ENCODE results near the gene SLC12A8. TPM values are rescaled to one million over a fixed set of nuclear protein-coding genes. Genes with fewer than 3 reads are reported as not detected.

SLC12A8 gene
- total RNA-seq, 1 donor from 2014 or later: 2.4 TPM

DNA sequence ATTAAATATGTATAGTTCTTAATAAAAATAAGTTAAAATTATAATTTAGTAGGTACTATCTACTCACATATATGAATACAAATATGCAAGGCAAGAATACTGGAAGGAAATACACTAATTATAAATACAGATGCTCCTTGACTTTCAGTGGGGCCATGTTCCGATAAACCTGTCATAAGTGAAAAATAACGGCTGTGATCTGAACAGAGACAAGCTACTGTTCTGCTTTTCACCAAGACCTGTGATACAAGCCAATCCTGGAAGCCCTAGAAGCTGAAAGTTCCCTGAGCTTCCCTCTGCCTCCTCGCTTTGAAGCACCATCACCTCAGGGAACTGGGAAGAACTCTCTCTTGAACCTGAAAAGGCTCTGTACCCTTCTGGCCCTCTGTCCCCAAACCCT is 55.4 kb downstream of the SLC12A8 start:
- DNase-seq (ENCODE audit: low spot score in 2 of 2) (no peak), FAIRE-seq (no peak)

DNA sequence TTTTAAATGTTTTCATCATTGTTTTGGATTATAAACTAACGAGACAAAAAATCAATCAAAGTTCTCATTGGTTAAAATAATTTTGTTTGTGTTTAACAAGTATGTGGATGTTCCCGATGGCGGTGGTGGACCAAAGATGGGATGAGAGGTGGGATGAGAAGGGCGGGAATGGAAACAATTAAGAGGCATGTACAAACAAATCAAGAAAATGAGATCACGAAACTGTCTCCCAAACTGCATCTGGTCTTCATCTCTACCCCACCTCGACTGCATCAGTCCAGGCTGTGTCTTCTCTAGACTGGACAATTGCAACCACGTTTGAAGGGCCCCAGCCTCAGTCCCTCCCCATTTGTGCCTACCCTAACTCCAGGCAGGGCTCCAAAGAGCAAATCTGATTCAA is 56.1 kb downstream of the SLC12A8 start:
- FAIRE-seq (no peak), DNase-seq (ENCODE audit: low spot score in 2 of 2) (no peak)

DNA sequence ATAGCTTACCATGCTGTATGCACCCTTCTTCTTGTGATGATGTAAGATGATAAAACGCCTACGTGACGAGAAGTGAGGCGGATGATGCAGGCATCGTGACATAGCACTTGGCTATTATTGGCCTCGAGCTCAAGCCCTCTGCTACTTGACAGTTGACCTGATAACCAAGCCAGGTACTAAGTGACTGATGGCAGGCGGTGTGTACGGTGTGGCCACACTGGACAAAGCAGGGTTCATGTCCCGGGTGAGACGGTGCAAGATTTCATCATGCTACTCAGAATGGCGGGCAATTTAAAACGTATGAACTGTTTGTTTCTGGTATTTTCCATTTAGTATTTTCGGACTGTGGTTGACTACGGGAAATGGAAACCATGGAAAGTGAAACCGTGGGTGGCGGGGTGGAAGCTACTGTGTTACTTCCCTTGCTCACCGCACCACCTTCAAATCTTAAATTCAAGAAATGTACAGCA is 57.7 kb downstream of the SLC12A8 start:
- no peak for FAIRE-seq

DNA sequence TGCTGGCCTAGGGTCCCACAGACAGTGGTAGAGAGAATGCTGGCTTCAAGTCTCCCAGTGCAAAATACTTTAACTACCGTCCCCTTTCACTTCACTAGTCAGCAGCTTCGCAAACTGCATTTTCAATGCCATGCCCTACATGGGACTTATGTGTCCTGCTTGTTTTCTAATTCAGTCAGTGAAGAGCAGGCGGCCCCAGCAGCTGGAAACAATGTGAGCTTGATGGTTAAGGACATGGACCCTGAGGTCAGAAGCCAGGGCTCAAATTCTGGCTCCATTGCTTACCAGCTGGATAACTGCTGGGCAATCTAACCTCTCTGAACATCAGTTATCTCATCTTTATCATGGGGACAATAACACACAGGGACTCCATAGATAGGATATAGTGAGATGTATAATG is 58.4 kb downstream of the SLC12A8 start:
- FAIRE-seq: no peak
- DNase-seq (ENCODE audit: low spot score in 2 of 2): no peak

More for the DNA sequence above, 57.7 kb downstream of the SLC12A8 start:
- DNase-seq (ENCODE audit: low spot score in 2 of 2): no peak

DNA sequence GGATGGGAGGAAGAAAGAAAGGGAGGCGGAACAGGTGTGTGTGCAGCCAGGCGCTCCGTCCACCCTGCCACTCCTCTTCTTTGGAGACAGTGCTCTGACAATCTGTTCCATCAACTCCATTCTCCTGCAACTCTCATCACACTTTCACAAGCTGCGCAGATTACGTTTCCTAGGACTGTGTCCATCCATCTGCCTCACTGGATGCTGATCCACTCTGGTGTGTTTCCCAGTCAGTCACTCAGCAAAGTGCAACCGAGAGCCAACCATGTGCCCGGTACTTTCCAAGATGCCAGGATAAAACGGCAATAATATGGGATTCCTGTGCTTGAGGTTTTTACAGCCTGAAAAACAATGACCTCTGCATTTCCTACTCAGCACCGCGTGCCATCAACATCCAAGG is 59.6 kb downstream of the SLC12A8 start:
- DNase-seq (ENCODE audit: low spot score in 2 of 2) (no peak), FAIRE-seq (no peak)

DNA sequence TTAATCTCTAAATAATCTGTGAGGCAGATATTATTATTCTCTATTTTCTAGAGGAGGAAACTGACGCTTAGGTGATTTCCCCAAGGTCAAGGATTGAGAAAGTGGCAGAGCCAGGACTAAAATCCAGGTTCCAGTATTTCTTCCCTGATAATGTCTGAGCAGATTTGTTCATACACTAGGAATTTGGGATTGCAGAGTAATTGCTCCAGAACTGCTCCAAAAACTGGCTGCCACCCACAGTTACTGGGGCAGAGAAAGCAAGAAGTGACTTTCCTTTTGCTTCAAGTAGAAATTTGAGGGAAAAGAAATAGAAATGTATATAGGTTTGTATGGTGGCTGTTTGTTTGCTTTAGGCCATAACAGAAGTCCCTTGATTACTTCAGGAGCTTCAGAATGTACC is 60.6 kb downstream of the SLC12A8 start:
- FAIRE-seq: no peak
- DNase-seq (ENCODE audit: low spot score in 2 of 2): no peak

DNA sequence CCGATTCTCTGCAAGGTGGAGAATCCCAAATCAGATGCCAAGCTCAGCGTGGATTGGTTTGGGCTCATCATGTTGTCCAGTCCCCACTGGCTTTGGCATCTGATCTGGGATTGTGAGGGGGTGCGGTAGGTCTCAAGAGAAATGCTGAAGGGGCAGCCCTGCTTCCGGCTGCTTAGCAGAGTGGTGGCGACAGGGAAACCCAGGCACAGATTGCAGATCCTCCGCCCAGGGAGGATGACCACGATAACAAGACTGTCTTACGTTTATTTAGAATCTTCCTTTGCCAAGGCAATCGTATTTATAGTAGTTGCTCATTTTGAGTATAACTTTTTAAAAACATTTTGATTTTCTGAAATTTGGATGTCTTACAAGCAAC is 61.1 kb downstream of the SLC12A8 start:
- FAIRE-seq: no peak
- DNase-seq (ENCODE audit: low spot score in 2 of 2): no peak

DNA sequence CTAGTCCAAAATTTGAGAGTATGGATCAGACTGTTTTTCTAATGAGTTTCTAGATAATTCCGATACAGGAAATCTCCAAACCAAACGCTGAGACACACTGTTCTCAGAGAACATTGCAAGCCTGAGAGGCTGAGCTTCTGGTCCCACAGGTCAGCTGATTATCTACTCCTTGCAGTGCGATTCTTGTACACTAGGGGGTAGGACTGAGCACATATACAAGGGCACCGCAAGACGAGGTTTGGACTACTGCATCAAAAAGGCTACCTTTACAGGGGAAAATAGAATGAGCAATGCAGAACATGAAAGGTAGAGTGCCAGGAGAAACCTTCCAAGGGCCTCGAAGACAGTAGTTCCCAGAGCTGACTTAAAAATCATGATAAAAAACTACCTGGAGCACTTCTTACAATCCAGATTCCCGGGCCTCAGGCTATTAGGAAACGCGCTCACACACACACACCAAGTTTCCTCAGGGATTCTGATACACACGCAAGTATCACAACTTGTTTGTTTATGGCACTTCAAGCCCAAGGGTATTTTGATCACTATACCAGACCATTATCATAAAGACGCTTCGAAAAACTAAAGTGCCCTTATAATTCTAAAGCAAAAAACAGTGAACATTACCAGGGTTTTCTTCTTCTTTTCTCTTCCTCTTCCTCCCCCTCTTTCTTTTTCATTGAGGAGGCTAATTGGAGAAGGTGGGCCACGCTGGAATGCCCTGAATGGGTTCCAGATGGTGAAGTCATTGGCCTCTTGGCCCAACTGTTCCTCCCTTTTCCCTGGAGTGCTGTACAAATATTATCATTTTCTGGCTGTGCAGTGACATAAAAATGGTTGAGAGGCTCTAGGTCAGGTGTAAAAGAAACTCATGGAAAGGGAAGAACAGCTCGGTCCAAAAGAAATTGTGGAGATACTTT is 61.8 kb downstream of the SLC12A8 start:
- FAIRE-seq: no peak
- no peak for DNase-seq (ENCODE audit: low spot score in 2 of 2)

DNA sequence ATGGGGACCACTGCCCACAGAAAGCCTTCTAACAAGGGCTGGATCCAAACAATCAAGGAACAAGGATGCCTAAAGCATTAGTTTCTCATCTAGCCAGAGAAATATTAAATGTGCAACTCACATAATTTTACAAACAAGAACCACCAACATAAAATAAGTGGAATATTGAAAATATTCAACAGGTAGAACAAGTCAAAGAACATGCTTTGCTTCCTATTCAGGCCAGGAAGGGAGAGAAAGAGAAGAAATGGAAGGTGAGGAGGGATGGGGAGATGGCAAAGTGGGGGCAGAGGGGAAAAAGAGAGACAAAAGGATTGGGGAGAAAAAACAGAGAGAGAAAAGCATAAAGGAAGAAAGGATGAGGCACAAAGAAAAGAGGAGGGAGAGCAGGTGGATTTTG is 63.1 kb downstream of the SLC12A8 start:
- FAIRE-seq: no peak
- DNase-seq (ENCODE audit: low spot score in 2 of 2): no peak

DNA sequence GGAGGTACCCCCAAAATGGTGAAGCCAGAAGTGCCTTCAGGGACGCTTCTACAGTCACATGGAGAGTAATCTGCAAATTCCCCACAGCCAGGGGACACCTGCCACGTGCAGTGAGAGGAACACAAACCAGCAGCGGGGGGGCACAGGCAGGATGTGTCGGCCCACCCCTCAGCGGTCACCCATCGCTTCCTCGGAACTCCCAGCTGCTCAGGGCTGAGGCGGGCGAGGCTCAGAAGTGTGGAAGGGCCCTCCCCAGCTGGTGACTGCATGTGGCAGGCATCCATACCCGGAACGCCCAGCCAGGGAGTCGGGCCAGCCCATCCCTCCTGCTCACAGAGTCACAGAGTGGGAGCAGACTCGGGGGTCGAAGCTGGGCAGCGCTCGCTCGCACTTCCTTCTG is 63.7 kb downstream of the SLC12A8 start:
- DNase-seq (ENCODE audit: low spot score in 2 of 2): no peak

DNA sequence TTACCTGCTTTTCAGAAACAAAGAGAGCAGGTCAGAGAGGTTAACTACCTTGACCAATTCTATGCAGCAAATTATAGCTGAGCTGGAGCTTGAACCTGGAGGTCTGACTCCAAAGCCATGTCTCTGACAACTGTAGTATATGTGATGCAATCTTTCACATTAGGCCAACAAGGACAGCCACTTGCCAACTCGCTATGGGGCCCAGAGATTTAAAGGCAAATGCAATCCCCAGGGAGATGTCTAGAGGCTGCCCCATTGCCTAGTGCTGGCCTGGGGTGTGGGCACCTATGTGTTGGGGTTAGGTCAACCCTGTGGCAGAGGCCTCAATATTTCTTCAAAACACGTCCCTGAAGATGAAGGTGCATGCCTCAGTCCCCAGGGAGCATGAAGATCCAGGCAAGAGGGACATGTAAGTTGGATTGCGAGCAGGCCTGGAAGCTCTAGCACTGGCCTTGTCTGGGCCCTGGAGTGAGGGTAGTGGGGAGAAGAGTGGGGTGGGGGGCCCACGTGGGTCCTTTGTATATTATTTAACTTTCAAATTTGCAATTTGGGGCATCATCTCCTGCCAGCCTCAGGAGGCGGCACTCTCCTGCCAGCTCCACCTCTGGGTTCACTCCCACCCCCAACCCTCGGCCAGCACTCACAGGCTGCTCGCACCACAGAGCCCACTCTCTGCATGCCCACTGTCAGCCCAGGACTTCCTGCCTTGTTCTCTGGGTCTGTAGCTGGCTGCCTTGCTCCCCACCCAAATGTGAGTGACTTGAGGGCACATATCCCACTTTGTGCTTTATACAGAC is 64.3 kb downstream of the SLC12A8 start:
- DNase-seq (ENCODE audit: low spot score in 2 of 2) (no peak), FAIRE-seq (no peak)

More for the DNA sequence above, 63.7 kb downstream of the SLC12A8 start:
- no peak for FAIRE-seq

DNA sequence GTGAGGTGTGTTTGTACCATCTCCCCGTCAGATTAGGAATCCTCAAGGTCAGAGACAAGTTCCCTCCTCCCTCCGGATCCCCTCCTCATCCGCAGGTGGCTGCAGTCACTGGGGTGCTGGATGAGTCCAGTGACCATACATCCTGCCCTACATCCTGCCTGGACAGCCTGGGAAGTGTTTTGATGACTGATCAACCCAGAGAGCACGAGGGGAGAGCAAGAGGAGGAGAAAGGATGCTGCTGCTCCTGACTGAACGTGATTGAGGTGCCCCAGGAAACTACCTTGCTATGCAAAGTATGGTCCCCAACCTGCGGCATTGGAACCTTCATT is 65.1 kb downstream of the SLC12A8 start:
- FAIRE-seq (no peak), DNase-seq (ENCODE audit: low spot score in 2 of 2) (no peak)

DNA sequence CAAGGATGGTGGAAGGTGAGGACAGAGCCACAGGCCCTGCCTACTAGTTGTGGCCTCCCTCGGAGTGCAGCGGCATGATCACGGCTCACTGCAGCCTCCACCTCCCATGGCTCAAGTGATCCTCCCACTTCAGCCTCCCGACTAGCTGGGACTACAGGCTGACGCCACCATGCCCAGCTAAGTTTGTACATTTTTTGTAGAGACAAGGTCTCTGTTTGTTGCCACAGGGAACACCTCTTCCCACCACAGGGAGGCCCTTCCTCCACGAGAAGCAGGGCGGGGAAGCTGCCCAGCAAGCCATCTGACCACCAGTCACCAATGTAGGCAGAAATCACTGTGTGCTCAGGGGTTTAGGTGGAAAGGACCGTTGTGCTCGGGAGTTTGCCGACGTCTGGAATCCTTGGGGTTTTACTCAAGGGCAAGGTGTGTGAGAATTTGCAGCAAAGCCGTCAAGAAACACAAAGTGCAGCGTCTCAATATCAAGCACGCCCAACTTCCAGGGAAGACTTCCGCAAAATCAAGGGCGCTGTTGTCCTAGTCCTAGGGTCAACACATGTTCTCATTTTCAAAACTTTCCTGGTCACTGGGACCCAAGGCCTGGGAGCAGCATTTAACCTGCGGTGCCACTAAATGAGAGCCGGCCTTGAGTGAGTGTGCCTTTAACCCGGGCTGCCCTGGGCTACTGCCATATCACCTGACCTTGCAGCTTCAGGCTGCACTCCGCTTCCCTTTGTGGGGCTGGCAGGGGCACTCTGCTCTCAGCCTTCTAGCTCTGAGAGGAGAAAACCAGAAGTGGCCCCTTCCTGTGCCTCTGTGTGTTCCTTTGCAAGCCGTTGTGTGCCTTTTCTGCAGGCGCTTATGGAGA is 65.7 kb downstream of the SLC12A8 start:
- no peak for DNase-seq (ENCODE audit: low spot score in 2 of 2)
- no peak for FAIRE-seq

DNA sequence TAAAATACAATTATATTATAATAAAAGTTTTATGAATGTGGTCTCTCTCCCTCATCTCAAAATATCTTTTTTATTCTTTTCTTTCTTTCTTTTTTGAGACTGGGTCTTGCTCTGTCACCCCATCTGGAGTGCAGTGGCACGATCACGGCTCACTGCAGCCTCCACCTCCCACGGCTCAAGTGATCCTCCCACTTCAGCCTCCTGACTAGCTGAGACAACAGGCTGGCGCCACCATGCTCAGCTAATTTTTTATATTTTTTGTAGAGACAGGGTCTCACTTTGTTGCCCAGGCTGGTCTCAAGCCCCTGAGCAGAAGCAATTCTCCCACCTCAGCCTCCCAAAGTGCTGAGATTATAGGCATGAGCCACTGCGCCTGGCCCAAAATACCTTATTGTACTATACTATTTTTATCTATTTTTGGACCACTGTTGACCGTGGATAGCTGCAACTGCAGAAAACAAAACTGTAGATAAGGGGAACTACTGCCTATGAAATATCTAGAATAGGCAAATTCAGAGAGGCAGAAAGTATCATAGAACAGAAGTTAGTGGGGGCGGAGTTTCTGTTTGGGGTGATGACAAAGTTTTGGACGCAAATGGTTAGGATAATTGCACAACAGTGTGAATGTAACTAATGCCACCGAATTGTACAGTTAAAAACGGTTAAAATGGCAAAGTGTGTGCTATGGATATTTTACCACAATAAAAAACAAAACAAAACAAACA is 66.6 kb downstream of the SLC12A8 start:
- FAIRE-seq: no peak

DNA sequence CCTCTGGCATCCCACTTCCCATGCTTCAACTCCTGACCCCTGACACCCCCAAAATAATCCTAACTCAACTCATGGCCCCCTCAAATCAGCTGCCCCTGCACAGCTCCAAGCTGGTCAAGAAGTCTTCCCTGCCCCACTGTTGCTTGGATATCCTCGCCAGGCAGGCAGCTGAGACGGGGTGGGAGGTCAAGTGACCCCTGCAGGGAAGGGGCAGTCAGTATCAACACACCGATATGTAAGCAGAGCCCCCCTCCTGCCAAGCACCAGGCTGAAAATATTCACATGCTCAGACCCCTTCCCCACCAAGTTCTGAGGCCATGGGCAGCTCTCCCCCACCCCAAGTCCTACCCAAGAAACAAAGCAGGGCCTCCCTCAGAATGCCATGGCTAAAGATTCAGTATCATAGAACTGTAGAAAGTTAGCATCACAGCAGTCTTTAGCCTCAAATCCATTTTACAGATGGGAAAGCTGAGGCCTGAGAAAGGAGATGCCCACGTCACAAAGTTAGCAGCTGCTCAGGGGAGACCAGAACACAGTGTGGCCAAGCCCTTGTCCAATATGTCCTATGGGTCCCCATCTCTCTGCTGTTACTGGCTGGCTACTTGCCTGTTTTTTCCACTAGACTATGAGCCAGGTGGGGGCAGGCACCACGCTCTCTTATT is 67.8 kb downstream of the SLC12A8 start:
- FAIRE-seq: no peak
- DNase-seq (ENCODE audit: low spot score in 2 of 2): no peak

More for the DNA sequence above, 66.6 kb downstream of the SLC12A8 start:
- DNase-seq (ENCODE audit: low spot score in 2 of 2): no peak

DNA sequence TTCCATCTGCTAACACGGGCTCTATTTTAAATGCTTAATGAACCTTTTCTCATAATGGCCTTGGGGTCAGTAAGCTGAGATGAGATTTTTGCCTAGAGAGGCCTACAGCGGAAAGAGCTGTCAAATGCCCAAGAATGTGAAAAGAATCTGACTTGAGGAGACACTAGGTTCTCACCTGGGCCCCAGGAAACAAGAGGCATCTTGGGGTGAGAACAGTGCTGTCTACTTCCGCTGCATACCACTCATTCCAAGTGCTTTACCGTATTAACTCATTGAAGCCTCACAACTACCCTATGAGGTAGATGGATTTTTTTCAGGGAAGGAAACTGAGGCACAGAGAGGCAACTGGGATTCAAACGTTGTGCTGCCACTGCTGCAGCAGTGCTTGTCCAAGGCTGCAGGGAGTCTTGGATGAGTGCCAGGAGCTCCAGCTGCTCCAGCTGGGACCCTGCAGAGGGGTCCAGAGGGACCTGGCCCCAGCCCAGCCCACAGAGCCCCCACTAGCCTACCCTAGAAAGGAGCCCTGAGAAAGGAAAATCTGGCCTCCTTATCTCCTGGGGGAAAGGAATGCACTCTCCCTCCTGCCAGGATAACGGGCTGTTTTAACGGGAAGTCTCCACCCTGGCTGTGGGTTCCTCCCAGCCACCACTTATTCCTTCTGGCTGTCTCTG is 68.4 kb downstream of the SLC12A8 start:
- FAIRE-seq: no peak
- DNase-seq (ENCODE audit: low spot score in 2 of 2): no peak

DNA sequence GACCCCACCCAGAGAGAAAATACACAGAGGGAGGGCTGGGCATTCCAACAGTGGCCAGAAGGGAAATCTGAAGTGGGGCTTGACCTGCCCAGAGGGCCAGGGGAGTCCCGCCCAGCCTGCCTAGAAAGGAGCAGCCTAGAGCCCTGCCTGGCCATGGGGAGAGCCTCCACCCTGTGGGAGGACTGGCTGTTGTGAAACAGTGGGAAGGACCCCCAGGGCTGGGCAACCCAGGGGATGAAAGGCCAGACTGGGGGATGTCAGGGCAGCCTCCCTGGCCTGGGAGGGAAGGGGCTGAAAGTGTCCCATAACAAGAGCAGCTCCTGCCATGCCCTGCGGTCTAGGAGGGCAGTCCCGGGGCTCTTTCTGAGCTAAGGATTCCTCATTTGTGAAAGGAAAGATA is 69.0 kb downstream of the SLC12A8 start:
- FAIRE-seq (no peak), DNase-seq (ENCODE audit: low spot score in 2 of 2) (no peak)

DNA sequence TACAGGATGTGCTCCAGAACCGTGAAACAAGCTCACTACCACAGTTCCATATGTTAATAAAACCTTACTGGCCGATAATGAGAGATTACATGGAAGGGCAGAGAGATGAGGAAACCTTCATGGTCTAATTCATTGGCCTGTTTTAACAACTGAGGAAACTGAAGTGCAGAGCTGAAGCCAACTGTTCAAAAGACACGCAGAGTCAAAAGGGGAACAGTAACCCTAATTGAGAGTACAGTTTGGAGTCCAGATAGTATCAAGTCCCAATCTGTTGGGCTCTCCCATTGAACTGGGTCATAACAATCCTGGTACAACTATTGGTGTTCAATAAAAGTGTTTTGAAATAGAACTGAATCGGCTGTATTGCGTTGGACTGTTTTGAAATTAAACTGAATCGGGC is 69.6 kb downstream of the SLC12A8 start:
- FAIRE-seq: no peak

DNA sequence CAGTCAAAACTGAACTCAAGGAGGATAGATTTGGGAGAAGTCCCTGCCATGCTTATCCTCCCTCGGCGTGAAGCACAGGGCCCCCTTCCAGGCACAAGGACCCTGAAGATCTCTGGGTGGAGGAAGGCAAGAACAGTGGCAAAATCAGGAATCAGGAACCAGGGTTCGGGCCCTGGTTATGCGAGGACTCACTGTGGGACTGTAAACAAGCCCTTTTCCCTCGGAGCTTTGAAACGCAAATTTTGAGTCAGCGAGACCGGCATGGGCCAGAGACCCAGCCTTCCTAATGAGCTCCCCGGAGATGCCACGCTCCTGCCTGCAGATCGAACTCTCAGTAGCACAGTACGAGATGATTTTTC is 70.1 kb downstream of the SLC12A8 start:
- FAIRE-seq: no peak
- no peak for DNase-seq (ENCODE audit: low spot score in 2 of 2)

More for the DNA sequence above, 69.6 kb downstream of the SLC12A8 start:
- DNase-seq (ENCODE audit: low spot score in 2 of 2): no peak

All from frontal cortex (tissue), 4 donors.